ENCODE measurements around the gene PPP2R5A. TPM values are rescaled to one million over a fixed set of nuclear protein-coding genes. Genes with fewer than 3 reads are reported as not detected.
"Not testable (repeated sequence)": the region's sequence is repeated elsewhere in the genome, so short reads cannot be mapped to it uniquely, and the experiment has no call there.

The PPP2R5A gene
- total RNA-seq, 1 donor from 2014 or later, result 40.4 TPM

GRCh38 chr1:212311836-212312497 is 26.8 kb downstream of the PPP2R5A start:
- Mint-ChIP-seq H3K27ac (no peak overlapping the region), H3K4me1 (ENCODE audit: low read depth) (peaks cover 19% of the 10 kb centered on the region), H3K4me3 (ENCODE audit: low read depth) (no peak overlapping the region), H3K36me3 (ENCODE audit: low read depth) (peaks cover 43% of the 10 kb centered on the region), H3K9me3 (no peaks in the 10 kb centered on the region), H3K27me3 (ENCODE audit: low read depth) (no peaks in the 10 kb centered on the region)
- intact Hi-C loops (cut with micrococcal nuclease), result loop anchor here (2.0 kb wide), 1 partner anchor 19 kb away; no protein-coding TSS in a partner anchor
- DNase-seq (ENCODE audit: low spot score), result no peak

- intact Hi-C loops (cut with micrococcal nuclease), result no loop called here
- Mint-ChIP-seq H3K36me3 (ENCODE audit: low read depth) (peaks cover 34% of the 10 kb centered on the region), H3K27me3 (ENCODE audit: low read depth) (no peaks in the 10 kb centered on the region), H3K4me1 (ENCODE audit: low read depth) (peaks cover 21% of the 10 kb centered on the region), H3K27ac (no peak overlapping the region), H3K9me3 (no peaks in the 10 kb centered on the region), H3K4me3 (ENCODE audit: low read depth) (no peak overlapping the region)
- no peak for DNase-seq (ENCODE audit: low spot score)
Observed at GRCh38 chr1:212313616-212314015, 28.4 kb downstream of the PPP2R5A start.

- H3K4me3 Mint-ChIP-seq (ENCODE audit: low read depth), result no peak overlapping the region
Observed at GRCh38 chr1:212315184-212315583, 30.0 kb downstream of the PPP2R5A start.

GRCh38 chr1:212315907-212316306 is 30.7 kb downstream of the PPP2R5A start:
- H3K36me3 Mint-ChIP-seq (ENCODE audit: low read depth), result peaks cover 20% of the 10 kb centered on the region
- peak overlapping the region; percentile 3 for H3K27ac Mint-ChIP-seq
- H3K27me3 Mint-ChIP-seq (ENCODE audit: low read depth), result no peaks in the 10 kb centered on the region
- intact Hi-C loops (cut with micrococcal nuclease), result loop anchor here (5.0 kb wide), 2 partner anchors 154 to 249 kb away; no protein-coding TSS in a partner anchor
- H3K4me3 Mint-ChIP-seq (ENCODE audit: low read depth), result no peak overlapping the region
- DNase-seq (ENCODE audit: low spot score), result no peak
- no peaks in the 10 kb centered on the region for H3K9me3 Mint-ChIP-seq
- peaks cover 20% of the 10 kb centered on the region for H3K4me1 Mint-ChIP-seq (ENCODE audit: low read depth)

More at GRCh38 chr1:212315184-212315583, 30.0 kb downstream of the PPP2R5A start:
- no peaks in the 10 kb centered on the region for H3K9me3 Mint-ChIP-seq
- no peak overlapping the region for H3K27ac Mint-ChIP-seq
- intact Hi-C loops (cut with micrococcal nuclease), result loop anchor here (5.0 kb wide), 2 partner anchors 153 to 248 kb away; no protein-coding TSS in a partner anchor
- peaks cover 21% of the 10 kb centered on the region for H3K36me3 Mint-ChIP-seq (ENCODE audit: low read depth)
- H3K27me3 Mint-ChIP-seq (ENCODE audit: low read depth), result no peaks in the 10 kb centered on the region
- peaks cover 20% of the 10 kb centered on the region for H3K4me1 Mint-ChIP-seq (ENCODE audit: low read depth)
- DNase-seq (ENCODE audit: low spot score), result no peak

GRCh38 chr1:212317916-212318315 is 32.7 kb downstream of the PPP2R5A start:
- H3K9me3 Mint-ChIP-seq, result no peaks in the 10 kb centered on the region
- no peak overlapping the region for H3K27ac Mint-ChIP-seq
- no peak for DNase-seq (ENCODE audit: low spot score)
- H3K4me1 Mint-ChIP-seq (ENCODE audit: low read depth), result peaks cover 16% of the 10 kb centered on the region
- peaks cover 17% of the 10 kb centered on the region for H3K36me3 Mint-ChIP-seq (ENCODE audit: low read depth)
- H3K4me3 Mint-ChIP-seq (ENCODE audit: low read depth), result no peak overlapping the region
- intact Hi-C loops (cut with micrococcal nuclease), result loop anchor here (5.0 kb wide), 2 partner anchors 156 to 251 kb away; no protein-coding TSS in a partner anchor
- H3K27me3 Mint-ChIP-seq (ENCODE audit: low read depth), result no peaks in the 10 kb centered on the region

- H3K27ac Mint-ChIP-seq; intact Hi-C loops (cut with micrococcal nuclease); H3K4me3 Mint-ChIP-seq (ENCODE audit: low read depth); DNase-seq (ENCODE audit: low spot score); H3K9me3 Mint-ChIP-seq; H3K27me3 Mint-ChIP-seq (ENCODE audit: low read depth): not testable (repeated sequence)
- Mint-ChIP-seq H3K36me3 (ENCODE audit: low read depth) (peaks cover 20% of the 10 kb centered on the region), H3K4me1 (ENCODE audit: low read depth) (peaks cover 15% of the 10 kb centered on the region)
Observed at GRCh38 chr1:212321031-212321430, 35.8 kb downstream of the PPP2R5A start.

- H3K4me3 Mint-ChIP-seq (ENCODE audit: low read depth), result no peak overlapping the region
- intact Hi-C loops (cut with micrococcal nuclease), result no loop called here
- peaks cover 10% of the 10 kb centered on the region for H3K4me1 Mint-ChIP-seq (ENCODE audit: low read depth)
- H3K9me3 Mint-ChIP-seq, result no peaks in the 10 kb centered on the region
- peaks cover 9% of the 10 kb centered on the region for H3K36me3 Mint-ChIP-seq (ENCODE audit: low read depth)
- H3K27ac Mint-ChIP-seq, result no peak overlapping the region
- no peaks in the 10 kb centered on the region for H3K27me3 Mint-ChIP-seq (ENCODE audit: low read depth)
- no peak for DNase-seq (ENCODE audit: low spot score)
Observed at GRCh38 chr1:212323066-212323465, 37.9 kb downstream of the PPP2R5A start.

GRCh38 chr1:212326541-212326940 is 41.3 kb downstream of the PPP2R5A start:
- no peak for DNase-seq (ENCODE audit: low spot score)
- Mint-ChIP-seq H3K9me3 (no peaks in the 10 kb centered on the region), H3K4me3 (ENCODE audit: low read depth) (no peak overlapping the region), H3K27me3 (ENCODE audit: low read depth) (no peaks in the 10 kb centered on the region), H3K27ac (no peak overlapping the region), H3K36me3 (ENCODE audit: low read depth) (peaks cover 17% of the 10 kb centered on the region), H3K4me1 (ENCODE audit: low read depth) (peaks cover 8% of the 10 kb centered on the region)
- intact Hi-C loops (cut with micrococcal nuclease), result no loop called here

GRCh38 chr1:212328248-212328647 is 43.0 kb downstream of the PPP2R5A start:
- no peaks in the 10 kb centered on the region for H3K27me3 Mint-ChIP-seq (ENCODE audit: low read depth)
- H3K4me1 Mint-ChIP-seq (ENCODE audit: low read depth), result peaks cover 4% of the 10 kb centered on the region
- H3K27ac Mint-ChIP-seq, result no peak overlapping the region
- peaks cover 19% of the 10 kb centered on the region for H3K36me3 Mint-ChIP-seq (ENCODE audit: low read depth)
- no peak for DNase-seq (ENCODE audit: low spot score)
- no peak overlapping the region for H3K4me3 Mint-ChIP-seq (ENCODE audit: low read depth)
- H3K9me3 Mint-ChIP-seq, result no peaks in the 10 kb centered on the region
- intact Hi-C loops (cut with micrococcal nuclease), result no loop called here

- Mint-ChIP-seq H3K4me3 (ENCODE audit: low read depth) (no peak overlapping the region), H3K9me3 (no peaks in the 10 kb centered on the region), H3K4me1 (ENCODE audit: low read depth) (peaks cover 2% of the 10 kb centered on the region), H3K27ac (no peak overlapping the region), H3K36me3 (ENCODE audit: low read depth) (peaks cover 24% of the 10 kb centered on the region), H3K27me3 (ENCODE audit: low read depth) (no peaks in the 10 kb centered on the region)
- intact Hi-C loops (cut with micrococcal nuclease), result no loop called here
- no peak for DNase-seq (ENCODE audit: low spot score)
Observed at GRCh38 chr1:212329105-212329504, 43.9 kb downstream of the PPP2R5A start.

GRCh38 chr1:212341090-212341489 is 55.9 kb downstream of the PPP2R5A start:
- H3K27ac Mint-ChIP-seq, result no peak overlapping the region
- intact Hi-C loops (cut with micrococcal nuclease), result no loop called here
- H3K27me3 Mint-ChIP-seq (ENCODE audit: low read depth), result no peaks in the 10 kb centered on the region
- no peaks in the 10 kb centered on the region for H3K9me3 Mint-ChIP-seq
- H3K4me1 Mint-ChIP-seq (ENCODE audit: low read depth), result no peaks in the 10 kb centered on the region
- H3K36me3 Mint-ChIP-seq (ENCODE audit: low read depth), result peaks cover 31% of the 10 kb centered on the region
- no peak for DNase-seq (ENCODE audit: low spot score)
- H3K4me3 Mint-ChIP-seq (ENCODE audit: low read depth), result no peak overlapping the region

GRCh38 chr1:212344905-212345304 is 59.7 kb downstream of the PPP2R5A start:
- Mint-ChIP-seq H3K27me3 (ENCODE audit: low read depth) (no peaks in the 10 kb centered on the region), H3K9me3 (no peaks in the 10 kb centered on the region), H3K4me1 (ENCODE audit: low read depth) (peaks cover 3% of the 10 kb centered on the region), H3K27ac (no peak overlapping the region), H3K36me3 (ENCODE audit: low read depth) (peaks cover 45% of the 10 kb centered on the region), H3K4me3 (ENCODE audit: low read depth) (no peak overlapping the region)
- no peak for DNase-seq (ENCODE audit: low spot score)
- intact Hi-C loops (cut with micrococcal nuclease), result no loop called here

- Mint-ChIP-seq H3K4me3 (ENCODE audit: low read depth) (no peak overlapping the region), H3K9me3 (no peaks in the 10 kb centered on the region), H3K27me3 (ENCODE audit: low read depth) (no peaks in the 10 kb centered on the region), H3K27ac (no peak overlapping the region), H3K36me3 (ENCODE audit: low read depth) (peaks cover 49% of the 10 kb centered on the region), H3K4me1 (ENCODE audit: low read depth) (peaks cover 3% of the 10 kb centered on the region)
- DNase-seq (ENCODE audit: low spot score), result no peak
- intact Hi-C loops (cut with micrococcal nuclease), result no loop called here
Observed at GRCh38 chr1:212346601-212347000, 61.4 kb downstream of the PPP2R5A start.

Data from activated T-helper 2 cell treated with anti-CD3 and anti-CD28 coated beads, Interferon-gamma antibody, Interleukin-2, Interleukin-4, amounts not matched to agents 10 μg/mL and 5 μg/mL and 100 μg/mL, durations not matched to agents 14 hours and 24 hours and 36 hours (primary cell).